Stimulated activated naive CD4-positive, alpha-beta T cell (primary cell): ENCODE measurements around the gene HES1.
A peak's percentile ranks its signal among the peaks of the same experiment; 100 is the strongest.
"Not testable (repeated sequence)": the region's sequence is repeated elsewhere in the genome, so short reads cannot be mapped to it uniquely, and the experiment has no call there.

ENCODE experiments used
- DNase-seq, 6 experiments: peaks; one replicate each; lab custom pipeline; 2025; lab: John Stamatoyannopoulos, UW

The HES1 gene

GRCh38 chr3:194141415-194142155, 5.6 kb downstream of the HES1 start:
- DNase-seq = peak; percentile 19 to 47 (median 33)

- DNase-seq = peak in 1 of 6 experiments; percentile 24
Measured at GRCh38 chr3:194142156-194142910, 6.4 kb downstream of the HES1 start.

DNA sequence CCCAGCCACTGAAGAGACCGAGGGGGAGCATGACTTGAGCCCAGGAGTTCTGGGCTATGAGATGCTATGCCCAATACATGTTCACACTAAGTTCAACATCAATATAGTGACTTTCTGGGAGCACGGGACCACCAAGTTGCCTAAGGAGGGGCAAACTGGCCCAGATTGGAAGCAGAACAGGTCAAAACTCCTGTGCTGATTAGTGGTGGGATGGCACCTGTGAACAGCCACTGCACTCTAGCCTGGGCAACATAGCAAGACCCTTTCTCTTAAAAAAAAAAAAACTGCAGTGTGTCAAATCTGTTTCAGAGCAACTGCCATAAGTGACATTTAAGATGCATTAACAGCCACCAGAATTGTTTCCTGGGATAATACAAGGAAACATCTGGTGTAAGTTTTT, 9.8 kb downstream of the HES1 start:
- no peak for DNase-seq

GRCh38 chr3:194147679-194148078, 11.7 kb downstream of the HES1 start:
- DNase-seq = no peak

DNA sequence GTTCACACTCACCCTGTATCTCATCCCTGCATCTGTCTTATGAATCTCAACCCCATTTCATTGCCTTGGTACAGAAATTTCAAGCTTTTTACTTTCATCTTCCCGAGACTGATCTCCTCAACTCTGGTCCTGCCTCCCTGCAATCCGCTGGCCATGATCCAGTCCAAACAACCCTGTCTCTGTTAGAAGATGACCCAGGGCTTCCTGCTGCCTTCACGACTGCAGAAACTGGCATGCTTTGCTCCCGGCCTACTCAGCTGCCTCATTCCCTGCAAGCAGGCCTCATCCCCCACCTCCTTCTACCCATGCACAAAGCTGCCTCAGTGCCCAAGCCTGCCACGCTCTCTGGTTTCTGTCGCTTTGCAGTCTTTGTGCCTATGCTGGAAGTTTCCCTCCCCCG, 12.4 kb downstream of the HES1 start:
- DNase-seq = no peak

DNA sequence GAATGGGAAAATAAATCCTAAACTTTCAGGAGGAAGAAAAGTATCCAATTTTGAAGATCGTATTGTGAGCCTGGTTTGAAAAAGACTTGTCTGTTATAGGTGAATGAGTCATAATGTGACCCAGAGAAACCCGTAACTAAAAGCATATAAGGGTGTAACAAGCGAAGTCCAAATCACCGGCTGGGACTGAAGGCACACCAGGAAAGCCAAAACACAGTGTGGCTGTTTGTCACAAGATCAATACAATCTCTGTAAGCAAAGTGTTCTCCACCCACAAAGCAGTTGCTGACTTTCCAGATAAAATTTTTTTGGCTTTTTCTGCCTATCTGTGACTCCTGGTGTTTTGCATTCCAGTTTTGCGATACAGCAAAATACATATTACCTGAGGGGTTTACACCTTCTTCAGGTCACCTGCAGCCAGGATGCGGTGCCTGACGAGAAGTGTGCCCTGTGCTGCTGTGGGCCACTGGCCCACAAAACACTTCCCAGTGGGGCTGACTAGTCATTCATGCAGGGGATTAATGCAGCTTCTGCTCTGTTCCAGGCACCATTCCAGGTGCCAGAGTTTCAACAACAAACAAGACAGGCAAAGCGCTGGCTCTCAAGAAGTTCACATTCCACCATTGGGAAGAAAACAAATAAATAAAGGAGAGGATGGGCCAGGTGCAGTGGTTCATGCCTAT, 14.4 kb downstream of the HES1 start:
- DNase-seq = no peak

DNA sequence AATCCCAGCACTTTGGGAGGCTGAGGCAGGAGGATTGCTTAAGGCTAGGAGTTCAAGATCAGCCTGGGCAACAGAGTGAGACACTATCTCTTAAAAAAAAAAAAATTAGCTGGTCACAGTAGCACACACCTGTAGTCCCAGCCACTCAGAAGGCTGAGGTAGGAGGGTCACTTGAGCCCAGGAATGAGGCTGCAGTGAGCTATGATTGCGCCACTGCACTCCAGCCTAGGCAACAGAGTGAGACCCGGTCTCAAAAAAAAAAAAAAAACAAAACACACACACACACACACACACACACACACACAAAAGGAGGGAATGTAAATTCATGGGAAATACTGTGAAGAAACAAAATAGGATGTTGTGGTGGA, 15.0 kb downstream of the HES1 start:
- not testable (repeated sequence) for DNase-seq

GRCh38 chr3:194154346-194154745, 18.4 kb downstream of the HES1 start:
- DNase-seq = no peak

DNA sequence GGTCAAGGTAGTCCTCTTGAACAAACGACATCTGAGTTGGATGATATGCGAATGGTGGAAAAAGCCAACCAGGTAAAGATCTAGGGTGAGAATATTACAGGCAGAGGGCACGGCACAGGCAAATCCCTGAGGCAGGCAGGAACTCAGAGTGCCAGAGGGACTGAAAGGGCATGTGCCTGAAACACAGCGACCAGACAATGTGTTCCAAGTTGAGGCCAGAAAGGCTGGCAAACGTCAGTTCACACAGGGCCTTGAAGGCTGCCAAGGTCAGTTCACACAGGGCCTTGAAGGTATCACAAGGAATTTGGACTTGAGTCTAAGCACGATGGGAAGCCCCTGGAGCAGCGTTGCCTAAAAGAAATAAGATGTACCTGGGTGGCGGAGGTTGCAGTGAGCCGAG, 20.1 kb downstream of the HES1 start:
- no peak for DNase-seq

DNA sequence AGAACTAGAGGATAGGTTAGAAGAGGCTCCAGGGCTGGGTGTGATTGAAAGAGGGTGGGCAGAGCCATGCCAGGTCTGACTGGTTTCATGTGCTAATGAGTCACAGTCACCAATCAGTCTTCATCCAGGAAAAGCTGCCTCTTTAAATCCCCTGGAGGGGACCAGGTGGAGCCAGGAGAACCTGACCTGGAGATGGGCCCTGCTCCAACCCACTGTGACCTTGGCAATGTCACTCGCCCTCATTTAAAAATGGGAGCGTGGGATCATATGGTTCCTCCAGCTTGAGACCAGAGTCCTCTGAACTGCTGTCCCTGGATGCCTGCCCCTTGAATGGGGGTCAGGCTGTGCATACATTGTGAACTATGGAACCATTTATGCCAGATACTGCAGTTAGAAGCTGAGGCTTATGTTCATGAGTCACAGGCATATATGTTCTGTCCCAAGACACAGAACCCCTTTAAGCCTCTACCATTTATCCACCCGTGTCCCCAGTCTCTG, 23.0 kb downstream of the HES1 start:
- no peak for DNase-seq

DNA sequence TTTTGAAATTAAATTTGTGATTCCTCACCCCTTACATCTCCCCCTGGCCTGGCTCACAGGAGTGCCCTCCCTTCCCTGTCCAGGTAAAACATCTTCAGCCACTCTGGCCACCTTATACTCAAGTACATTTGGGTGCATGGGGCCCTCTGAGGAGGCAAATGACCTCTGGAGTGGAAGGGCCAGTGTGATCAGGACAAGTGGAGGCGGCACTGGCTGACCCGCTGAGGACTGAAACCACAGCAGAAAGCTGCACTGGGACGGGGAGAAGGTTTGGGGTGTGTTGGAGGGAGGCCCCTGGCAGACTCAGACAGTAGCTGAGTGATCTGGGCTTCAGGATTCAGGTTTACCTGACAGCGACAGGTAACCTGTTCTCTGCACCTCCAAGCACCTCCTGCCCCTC, 24.2 kb downstream of the HES1 start:
- no peak for DNase-seq

- no peak for DNase-seq
Measured at GRCh38 chr3:194161131-194162045, 25.4 kb downstream of the HES1 start.

DNA sequence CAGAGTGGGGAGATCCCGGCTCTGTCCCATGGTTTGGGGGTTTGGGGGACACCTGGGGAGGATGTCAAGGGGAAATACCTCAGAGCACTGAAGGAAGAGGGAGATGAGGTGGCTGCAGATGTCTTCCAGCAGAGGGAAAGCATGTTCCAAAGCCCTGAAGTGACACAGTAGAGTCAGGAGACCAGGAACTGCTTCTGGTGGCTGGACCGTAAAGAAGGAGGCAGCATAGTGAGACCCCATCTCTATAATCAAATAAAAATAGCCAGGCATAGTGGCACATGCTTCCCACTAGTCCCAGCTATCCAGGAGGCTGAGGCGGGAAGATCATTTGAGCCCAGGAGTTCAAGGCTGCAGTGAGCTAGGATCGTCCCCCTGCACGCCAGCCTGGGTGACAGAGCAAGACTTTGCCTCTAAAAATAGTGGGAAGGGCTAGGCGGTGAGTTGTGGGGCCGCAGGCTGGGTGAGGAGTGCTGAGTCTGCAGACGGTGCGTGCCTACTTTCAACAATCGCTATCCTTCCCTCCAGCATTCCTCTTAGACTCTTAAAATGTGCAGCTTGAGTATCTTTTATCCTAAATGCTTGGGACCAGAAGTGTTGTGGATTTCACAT, 26.2 kb downstream of the HES1 start:
- no peak for DNase-seq

GRCh38 chr3:194162817-194163584, 27.1 kb downstream of the HES1 start:
- DNase-seq = no peak

DNA sequence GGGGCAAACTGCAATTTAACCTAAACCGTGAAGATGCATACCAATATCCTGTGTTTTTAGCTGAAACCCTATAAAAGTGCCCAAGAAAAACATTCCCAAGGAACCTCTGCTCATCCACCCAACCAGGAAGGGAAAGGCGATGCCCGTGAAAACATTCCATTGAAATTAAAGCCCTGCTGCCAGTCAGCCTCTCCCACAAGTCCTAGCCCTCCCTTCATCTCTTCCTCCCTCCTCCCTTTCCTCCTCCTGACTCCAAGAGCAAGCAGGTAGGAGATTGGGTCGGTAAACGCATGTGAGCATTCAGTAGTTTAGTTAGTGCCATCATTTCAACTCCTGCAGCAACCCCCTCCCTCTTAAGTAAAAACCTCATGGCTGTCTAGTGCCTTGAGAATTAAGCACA, 27.7 kb downstream of the HES1 start:
- DNase-seq = no peak

- no peak for DNase-seq
Measured at GRCh38 chr3:194164861-194165260, 28.9 kb downstream of the HES1 start.

GRCh38 chr3:194165271-194166018, 29.5 kb downstream of the HES1 start:
- DNase-seq = no peak

DNA sequence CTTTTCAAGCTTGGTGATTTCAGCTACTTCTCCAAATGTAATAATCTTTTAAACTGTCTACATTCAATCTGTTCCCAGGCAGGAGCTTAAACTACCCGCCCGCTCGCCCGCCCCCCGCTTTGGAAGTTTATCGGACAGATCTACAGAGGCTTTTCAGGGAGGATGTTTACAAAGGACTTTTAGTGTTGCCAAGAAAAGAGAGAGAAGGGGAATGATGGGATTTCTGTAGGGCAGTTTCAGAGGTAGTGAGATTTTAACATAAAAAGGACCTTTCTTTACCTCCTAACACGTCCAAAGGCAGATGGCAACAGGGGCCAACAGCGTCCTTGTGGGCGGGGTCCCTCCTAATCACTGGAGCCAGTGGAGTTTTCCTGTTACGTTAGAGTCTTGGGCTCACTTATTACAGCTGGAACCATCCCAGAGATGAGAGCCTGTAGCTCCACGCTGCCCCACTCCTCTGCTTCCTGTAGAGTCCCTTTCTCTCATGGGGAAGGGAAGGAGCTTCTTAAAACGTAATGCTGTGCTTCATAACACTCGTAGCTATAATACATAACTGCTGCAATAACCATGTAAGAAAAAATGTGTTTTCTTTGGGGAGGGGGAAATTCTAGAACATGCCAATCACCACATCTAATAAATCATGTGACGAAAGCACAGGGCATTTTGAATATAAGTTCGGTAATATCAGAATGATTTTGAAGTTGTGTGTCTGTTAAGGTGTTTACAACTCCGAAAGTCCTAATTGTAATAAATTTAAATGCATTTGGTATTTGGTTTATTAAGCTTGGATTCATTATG, 30.9 kb downstream of the HES1 start:
- no peak for DNase-seq
